Stimulated activated CD8-positive, alpha-beta memory T cell treated with anti-CD3 and anti-CD28 coated beads, Interleukin-15, amount 100 ng/mL, for 48 hours (primary cell): ENCODE results near the gene TPRN.

Experiments used
- DNase-seq, 2 donors: peaks; one replicate each; pipeline ENCODE4 v3.0.0-alpha.2; 2020; ENCODE audit warnings: low read depth in 2 of 2

Gene TPRN

DNA sequence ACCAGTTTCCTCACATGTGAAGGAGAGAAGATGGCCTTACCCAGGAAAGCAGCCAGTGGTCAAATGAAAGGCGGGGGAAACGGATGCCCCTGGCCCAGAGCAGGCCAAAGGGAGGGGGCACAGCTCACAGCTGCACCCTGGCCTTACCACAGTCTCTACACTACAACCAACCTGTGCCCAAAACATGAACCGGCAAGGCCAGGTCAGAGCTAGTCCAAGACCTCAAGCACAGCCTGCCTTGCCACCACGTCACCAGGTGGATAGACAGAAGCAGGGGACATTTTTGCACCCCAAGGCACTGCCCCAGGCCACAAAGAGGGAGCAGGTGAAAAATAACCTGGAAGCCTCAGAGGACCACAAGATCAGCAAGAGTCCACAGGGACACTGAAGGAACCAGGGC is 57.1 kb downstream of the TPRN start:
- no peak for DNase-seq

DNA sequence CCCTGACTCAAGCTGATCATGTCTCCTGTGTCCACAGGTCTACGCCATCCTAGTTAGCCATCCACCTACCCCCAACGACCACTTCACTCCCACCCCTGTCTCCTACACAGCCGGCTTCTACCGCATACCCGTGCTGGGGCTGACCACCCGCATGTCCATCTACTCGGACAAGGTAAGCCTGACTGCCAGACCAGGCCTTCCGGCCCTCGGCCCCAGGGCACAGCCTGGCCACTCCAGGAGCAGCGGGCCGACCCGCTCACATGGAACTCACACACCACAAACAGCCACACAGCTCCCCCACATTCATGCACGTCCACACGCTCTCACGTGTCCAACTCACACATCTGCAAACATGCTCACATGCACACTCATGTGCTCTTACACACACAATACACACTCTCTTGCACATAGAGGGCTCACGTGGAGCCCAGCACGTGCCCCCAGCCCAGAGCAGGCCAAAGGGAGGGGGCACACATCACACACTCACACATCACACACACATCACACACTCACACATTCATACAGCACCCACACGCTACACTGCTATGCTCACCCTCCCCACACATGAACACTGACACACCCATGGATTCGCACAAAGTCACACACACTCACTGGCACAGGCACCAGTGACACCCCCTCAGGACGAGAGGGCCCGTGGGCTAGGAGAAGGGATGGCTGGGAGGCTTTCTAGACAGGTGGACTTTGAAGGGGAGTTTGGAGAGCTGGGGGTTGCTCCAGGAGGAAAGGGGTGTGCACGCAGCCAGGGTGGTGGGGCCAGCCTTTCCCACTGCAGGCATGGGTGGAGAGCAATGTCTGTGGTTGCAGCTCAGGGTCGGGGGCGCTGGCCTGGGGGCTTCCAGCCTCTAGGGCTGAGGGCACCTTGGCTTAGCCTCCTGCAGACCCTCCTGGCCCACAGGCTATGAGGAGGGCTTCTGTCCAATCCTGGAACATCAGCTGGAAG is 58.3 kb downstream of the TPRN start:
- DNase-seq = no peak
